ENCODE data around the gene OAS2. TPM values are rescaled to one million over a fixed set of nuclear protein-coding genes. Genes with fewer than 3 reads are reported as not detected.

Gene OAS2
- total and polyA plus RNA-seq, 2 of the 8 experiments (the other 6 are each of a cell fraction or from before 2014, with no cell fraction given): 0.06 TPM; not detected in 1

DNA sequence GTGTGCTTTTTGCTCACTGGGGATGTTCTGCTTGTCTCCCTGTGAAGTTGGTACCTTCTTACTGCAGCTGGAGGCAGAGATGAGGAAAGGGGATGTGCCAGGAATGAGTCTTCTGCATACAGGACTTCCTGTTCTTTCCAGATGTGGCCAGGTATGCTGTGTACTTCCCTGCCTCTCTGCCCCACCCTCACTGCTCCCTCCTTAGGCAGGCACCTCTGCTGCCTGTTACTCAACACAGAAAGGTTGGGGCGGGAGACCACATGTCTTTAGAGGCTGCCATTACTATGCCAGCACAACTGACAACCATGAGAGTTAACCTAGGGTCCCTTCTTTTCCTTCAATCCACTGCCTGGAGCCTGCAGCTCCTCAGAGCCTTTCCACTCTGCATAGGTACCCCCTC is 42.1 kb upstream of the OAS2 start:
- ChIA-PET POLR2A (ENCODE audit: partially characterized antibody) (no interaction called here), CTCF (ENCODE audit: partially characterized antibody) (no interaction called here)
- H2AK5ac ChIP-seq (ENCODE audit: low read depth, low read length): no peak overlapping the region
- H4K91ac ChIP-seq (replicated peaks; ENCODE audit: insufficient read length, low read length): no peak overlapping the region
- H2BK120ac ChIP-seq (replicated peaks; ENCODE audit: low read depth, low read length): no peak overlapping the region
- H3K4me3 ChIP-seq (ENCODE audit: extremely low read depth in 1 of 4, insufficient read depth in 2 of 4, low read depth in 3 of 4, low read length in 4 of 4): no peak overlapping the region
- FAIRE-seq: no peak
- H3K23ac ChIP-seq (ENCODE audit: insufficient read length): no peak overlapping the region
- peaks cover 0 to 15% (median 10%) of the 10 kb centered on the region in 4 experiments; a peak in 6 of 7 replicates for H3K27me3 ChIP-seq (replicated peaks in 1 of 4; ENCODE audit: control insufficient read depth in 3 of 4, extremely low read depth in 1 of 4, insufficient read depth in 3 of 4, low read length in 3 of 4)
- no peak overlapping the region for H3K56ac ChIP-seq (replicated peaks; ENCODE audit: insufficient read length, low read depth, low read length)
- H2BK12ac ChIP-seq (ENCODE audit: low read depth, low read length): no peak overlapping the region
- no peak overlapping the region for H3K27ac ChIP-seq (ENCODE audit: low read depth, low read length)
- H3K14ac ChIP-seq (ENCODE audit: insufficient read length): no peak overlapping the region
- peaks cover 0 to 5% (median 2%) of the 10 kb centered on the region in 4 experiments; a peak in 4 of 7 replicates for H3K4me1 ChIP-seq (replicated peaks in 1 of 4; ENCODE audit: control insufficient read depth in 3 of 4, insufficient read depth in 4 of 4, low read length in 3 of 4)
- no peak overlapping the region for H2BK5ac ChIP-seq (ENCODE audit: low read depth, low read length)
- H3K4me2 ChIP-seq (ENCODE audit: insufficient read depth in 1 of 2, low read depth in 2 of 2, low read length in 2 of 2): no peak overlapping the region
- no peaks in the 10 kb centered on the region; the same call in 1 of the 2 replicates for H3K23me2 ChIP-seq (ENCODE audit: low read depth, low read length)
- DNase-seq (ENCODE audit: low read depth in 1 of 2, low spot score in 2 of 2): no peak
- H3K18ac ChIP-seq (ENCODE audit: extremely low read depth, low read length): no peak overlapping the region
- no peaks in the 10 kb centered on the region for H3K79me1 ChIP-seq (ENCODE audit: low read depth, low read length)
- no peaks in the 10 kb centered on the region for H3K9me3 ChIP-seq (ENCODE audit: insufficient read depth in 2 of 2, low read depth in 1 of 2, low read length in 1 of 2)
- 83% methylated on average over 1 of the region's 1 CpG; no CpG with 5 or more reads in 1 of the 2 experiments for WGBS, 2 experiments (ENCODE audit: extremely low coverage in 1 of 2, insufficient coverage in 1 of 2, insufficient read length in 1 of 2, insufficient replicate concordance in 2 of 2, low coverage in 1 of 2, low lambda C conversion rate in 2 of 2, missing lambda C conversion rate in 1 of 2)
- H3K36me3 ChIP-seq (ENCODE audit: control insufficient read depth in 2 of 4, insufficient read depth in 4 of 4, low read length in 3 of 4): no peaks in the 10 kb centered on the region
- H4K20me1 ChIP-seq (replicated peaks in 1 of 2; ENCODE audit: control insufficient read depth in 1 of 2, insufficient read depth in 2 of 2, low read length in 2 of 2): no peaks in the 10 kb centered on the region
- no peak overlapping the region for H4K8ac ChIP-seq (ENCODE audit: extremely low read depth, insufficient read depth, low read length)
- no peak overlapping the region for H2AFZ ChIP-seq (ENCODE audit: low read length)
- no peak overlapping the region for H2BK20ac ChIP-seq (ENCODE audit: low read length)
- no peaks in the 10 kb centered on the region for H3K79me2 ChIP-seq (ENCODE audit: control insufficient read depth in 1 of 2, insufficient read depth in 2 of 2, low read length in 2 of 2)
- H4K5ac ChIP-seq (ENCODE audit: insufficient read length, low read depth, low read length): no peak overlapping the region
- H2BK15ac ChIP-seq (ENCODE audit: low read length): no peak overlapping the region
- no peak overlapping the region for H3K9ac ChIP-seq (replicated peaks in 1 of 4; ENCODE audit: extremely low read depth in 1 of 4, low read depth in 3 of 4, low read length in 3 of 4)
- H3K4ac ChIP-seq (replicated peaks; ENCODE audit: insufficient read length, low read depth, low read length): no peak overlapping the region
- TF ChIP-seq RBBP5 (IDR thresholded peaks at IDR 0.05; ENCODE audit: borderline replicate concordance, low read depth, low read length): no peak
- TF ChIP-seq EZH2 (IDR thresholded peaks at IDR 0.05; ENCODE audit: low read depth, low read length, severe bottlenecking): no peak
- no peak for TF ChIP-seq JUND (IDR thresholded peaks at IDR 0.05; ENCODE audit: low read length)
- no peak for TF ChIP-seq TCF12 (IDR thresholded peaks at IDR 0.05; ENCODE audit: low read depth, low read length)
- TF ChIP-seq POLR2A (IDR thresholded peaks at IDR 0.05; ENCODE audit: control extremely low read depth in 1 of 2, low read depth in 2 of 2, low read length in 2 of 2): no peak
- no peak for TF ChIP-seq BRCA1 (IDR thresholded peaks at IDR 0.05; ENCODE audit: low read depth, low read length)
- no peak for TF ChIP-seq RXRA (IDR thresholded peaks at IDR 0.05; ENCODE audit: insufficient read depth, low read depth, low read length)
- no peak for TF ChIP-seq EP300 (IDR thresholded peaks at IDR 0.05; ENCODE audit: borderline replicate concordance in 1 of 2, low read depth in 2 of 2, low read length in 2 of 2)
- no peak for TF ChIP-seq CREB1 (IDR thresholded peaks at IDR 0.05)
- no peak for TF ChIP-seq CEBPB (IDR thresholded peaks at IDR 0.05; ENCODE audit: low read depth, low read length)
- TF ChIP-seq FOSL1 (IDR thresholded peaks at IDR 0.05; ENCODE audit: insufficient read depth, low read depth, low read length): no peak
- no peak for TF ChIP-seq TEAD4 (IDR thresholded peaks at IDR 0.05; ENCODE audit: low read depth, low read length)
- TF ChIP-seq RFX5 (IDR thresholded peaks at IDR 0.05; ENCODE audit: borderline replicate concordance, low read depth, low read length): no peak
- no peak for TF ChIP-seq SUZ12 (IDR thresholded peaks at IDR 0.05; ENCODE audit: low read length)
- no peak for TF ChIP-seq CBX8 (IDR thresholded peaks at IDR 0.05; ENCODE audit: borderline replicate concordance, low read depth, low read length)
- TF ChIP-seq SP4 (IDR thresholded peaks at IDR 0.05; ENCODE audit: low read length): no peak
- TF ChIP-seq SP2 (IDR thresholded peaks at IDR 0.05; ENCODE audit: low read length): no peak
